Caco-2 (cell line): ENCODE data around the gene ITGB8. TPM values are rescaled to one million over a fixed set of nuclear protein-coding genes. Genes with fewer than 3 reads are reported as not detected.

Experiments
- BruUV-seq: library from RNA; stranded (reverse); fragments of 400-500 nt; replicated peaks from 2 replicates; lab custom pipeline; 2021; lab: Mats Ljungman, UMichigan
- CTCF ChIA-PET: fragments of 300-600 bp; sonication (Branson Sonifier 250); formaldehyde crosslinking; loops from one replicate; lab custom pipeline; 2022; ENCODE audit warnings: antibody characterized with exemption; lab: Charles Lee
- POLR2A ChIA-PET: fragments of 300-600 bp; sonication (Branson Sonifier 250); formaldehyde crosslinking; loops from one replicate; lab custom pipeline; 2022; ENCODE audit warnings: antibody characterized with exemption; lab: Charles Lee
- DNase-seq, 2 experiments: peaks; one replicate each; pipeline versions ENCODE4 v3.0.0 to v3.0.0-alpha.2; 2020 to 2022
- H3K27me3 ChIP-seq: replicated peaks from 2 replicates; pipeline ENCODE4 v1.6.0; 2011; ENCODE audit warnings: low read length; ENCODE audit not compliant: control insufficient read depth, insufficient read depth
- H3K36me3 ChIP-seq: 2 replicates; pipeline ENCODE4 v1.5.1; 2011; ENCODE audit warnings: low read length; ENCODE audit not compliant: control insufficient read depth, insufficient read depth
- H3K4me1 ChIP-seq: fragments of 250-450 bp; sonication (Bioruptor Pico); 2 replicates; pipeline ENCODE4 v1.5.1; 2020; ENCODE audit warnings: mild to moderate bottlenecking
- H3K4me3 ChIP-seq: 2 replicates; pipeline ENCODE4 v1.5.1; 2011; ENCODE audit warnings: low read depth, mild to moderate bottlenecking, control low read depth, low read length
- H3K9me3 ChIP-seq: fragments of 250-450 bp; sonication (Bioruptor Pico); 2 replicates; pipeline ENCODE4 v1.5.1; 2020; ENCODE audit warnings: mild to moderate bottlenecking, moderate library complexity
- H3K27ac Mint-ChIP-seq: one replicate; pipeline ENCODE4 v1.8.0; 2022; ENCODE audit warnings: mixed read lengths; ENCODE audit not compliant: unreplicated experiment
- H3K27me3 Mint-ChIP-seq: one replicate; pipeline ENCODE4 v1.8.0; 2022; ENCODE audit warnings: mixed read lengths; ENCODE audit not compliant: insufficient read depth, unreplicated experiment
- H3K36me3 Mint-ChIP-seq: one replicate; pipeline ENCODE4 v1.8.0; 2022; ENCODE audit warnings: mild to moderate bottlenecking, mixed read lengths; ENCODE audit not compliant: insufficient read depth, unreplicated experiment
- H3K4me1 Mint-ChIP-seq: one replicate; pipeline ENCODE4 v1.8.0; 2022; ENCODE audit warnings: low read depth, mixed read lengths; ENCODE audit not compliant: unreplicated experiment
- H3K4me3 Mint-ChIP-seq: one replicate; pipeline ENCODE4 v1.8.0; 2022; ENCODE audit warnings: mild to moderate bottlenecking, moderate library complexity, mixed read lengths; ENCODE audit not compliant: unreplicated experiment
- H3K9me3 Mint-ChIP-seq: one replicate; pipeline ENCODE4 v1.8.0; 2022; ENCODE audit warnings: mixed read lengths; ENCODE audit not compliant: unreplicated experiment
- intact Hi-C: fragments of 100-400 bp; cut with micrococcal nuclease; formaldehyde crosslinking; loops from one replicate; pipeline ENCODE4 v1.10.0; 2022; ENCODE audit not compliant: unreplicated experiment
- total RNA-seq: library from RNA; stranded (reverse); gene quantifications from 2 replicates; pipeline ENCODE4 v1.2.3, GENCODE V29; 2022
- TF ChIP-seq, protein P1 (sequence below), 2 experiments: fragments of 200-600 bp in 1 of 2; IDR thresholded peaks; 1 replicate in 1 of 2; 2 replicates in 1 of 2; pipeline versions ENCODE4 v1.5.1 to v1.8.0; 2011 to 2022; ENCODE audit warnings: antibody characterized with exemption in 1 of 2, control low read depth in 1 of 2, inconsistent platforms in 1 of 2, low read depth in 1 of 2, low read length in 1 of 2, mild to moderate bottlenecking in 1 of 2, moderate library complexity in 1 of 2; ENCODE audit not compliant: insufficient read depth in 1 of 2, severe bottlenecking in 1 of 2, unreplicated experiment in 1 of 2

Gene ITGB8
- total RNA-seq, 1 experiment from 2014 or later: 3.2 TPM

DNA sequence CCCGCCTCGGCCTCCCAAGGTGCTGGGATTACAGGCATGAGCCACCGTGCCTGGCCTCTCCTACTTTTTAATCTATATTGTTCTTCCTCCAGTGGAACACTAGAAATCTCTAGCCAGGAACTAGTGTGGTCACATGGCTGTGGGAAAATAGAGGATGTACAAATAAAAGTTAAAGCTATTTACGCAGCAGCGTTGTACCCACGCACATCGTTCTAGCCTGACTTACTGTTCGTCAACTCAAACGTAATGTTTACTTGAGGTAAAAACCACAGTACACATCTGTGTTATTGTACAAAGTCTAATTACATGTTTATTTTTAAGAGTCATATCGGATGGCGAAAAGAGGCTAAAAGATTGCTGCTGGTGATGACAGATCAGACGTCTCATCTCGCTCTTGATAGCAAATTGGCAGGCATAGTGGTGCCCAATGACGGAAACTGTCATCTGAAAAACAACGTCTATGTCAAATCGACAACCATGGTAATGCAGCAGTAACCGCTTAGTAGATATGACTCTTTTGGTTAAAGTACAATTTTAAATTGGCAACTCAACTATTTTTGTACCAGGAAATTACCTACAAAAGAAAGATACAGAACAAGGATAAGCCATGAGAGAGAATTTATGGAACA is 50.8 kb downstream of the ITGB8 start:
- intact Hi-C loops: no loop called here
- H3K4me1 ChIP-seq: no peaks in the 10 kb centered on the region
- H3K4me3 ChIP-seq: no peak overlapping the region
- no peaks in the 10 kb centered on the region for H3K4me1 Mint-ChIP-seq
- H3K9me3 Mint-ChIP-seq: no peaks in the 10 kb centered on the region
- no peaks in the 10 kb centered on the region for H3K9me3 ChIP-seq
- H3K27me3 ChIP-seq: no peaks in the 10 kb centered on the region
- peaks cover 7% of the 10 kb centered on the region for H3K36me3 Mint-ChIP-seq
- TF ChIP-seq, protein P1, sequence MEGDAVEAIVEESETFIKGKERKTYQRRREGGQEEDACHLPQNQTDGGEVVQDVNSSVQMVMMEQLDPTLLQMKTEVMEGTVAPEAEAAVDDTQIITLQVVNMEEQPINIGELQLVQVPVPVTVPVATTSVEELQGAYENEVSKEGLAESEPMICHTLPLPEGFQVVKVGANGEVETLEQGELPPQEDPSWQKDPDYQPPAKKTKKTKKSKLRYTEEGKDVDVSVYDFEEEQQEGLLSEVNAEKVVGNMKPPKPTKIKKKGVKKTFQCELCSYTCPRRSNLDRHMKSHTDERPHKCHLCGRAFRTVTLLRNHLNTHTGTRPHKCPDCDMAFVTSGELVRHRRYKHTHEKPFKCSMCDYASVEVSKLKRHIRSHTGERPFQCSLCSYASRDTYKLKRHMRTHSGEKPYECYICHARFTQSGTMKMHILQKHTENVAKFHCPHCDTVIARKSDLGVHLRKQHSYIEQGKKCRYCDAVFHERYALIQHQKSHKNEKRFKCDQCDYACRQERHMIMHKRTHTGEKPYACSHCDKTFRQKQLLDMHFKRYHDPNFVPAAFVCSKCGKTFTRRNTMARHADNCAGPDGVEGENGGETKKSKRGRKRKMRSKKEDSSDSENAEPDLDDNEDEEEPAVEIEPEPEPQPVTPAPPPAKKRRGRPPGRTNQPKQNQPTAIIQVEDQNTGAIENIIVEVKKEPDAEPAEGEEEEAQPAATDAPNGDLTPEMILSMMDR (IDR thresholded peaks at IDR 0.05; ENCODE audit: insufficient read depth in 1 of 2, low read depth in 1 of 2, low read length in 1 of 2, severe bottlenecking in 1 of 2, unreplicated experiment in 1 of 2): no peak
- ChIA-PET POLR2A (no interaction called here), CTCF (no interaction called here)
- no TSS peak for BruUV-seq
- no peak for DNase-seq
- H3K27me3 Mint-ChIP-seq: no peaks in the 10 kb centered on the region
- H3K27ac Mint-ChIP-seq: no peak overlapping the region
- no peaks in the 10 kb centered on the region for H3K36me3 ChIP-seq
- no peak overlapping the region for H3K4me3 Mint-ChIP-seq

DNA sequence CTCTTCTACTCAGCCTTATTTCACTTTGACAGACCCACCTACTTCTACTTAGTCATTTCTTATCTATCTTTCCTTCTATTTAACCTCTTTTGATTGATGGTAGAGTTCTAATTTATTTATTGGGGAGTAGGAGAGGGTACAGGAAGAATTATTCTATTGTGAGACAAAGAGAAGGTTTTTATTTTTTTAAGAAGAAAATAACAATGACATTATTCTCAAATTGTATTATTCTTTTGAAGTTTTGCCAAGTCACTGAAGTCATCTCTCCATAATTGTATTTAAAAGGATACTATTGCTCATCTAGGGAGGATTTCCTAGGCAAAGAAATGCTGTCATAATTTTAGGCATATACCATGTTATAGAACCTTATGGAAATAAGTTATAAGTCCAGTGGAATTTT is 52.7 kb downstream of the ITGB8 start:
- no peaks in the 10 kb centered on the region for H3K4me1 Mint-ChIP-seq
- no peak overlapping the region for H3K4me3 Mint-ChIP-seq
- Histone ChIP-seq H3K4me1 (no peaks in the 10 kb centered on the region), H3K9me3 (no peaks in the 10 kb centered on the region), H3K36me3 (no peaks in the 10 kb centered on the region), H3K4me3 (no peak overlapping the region), H3K27me3 (no peaks in the 10 kb centered on the region)
- TF ChIP-seq, protein P1 (IDR thresholded peaks at IDR 0.05; ENCODE audit: insufficient read depth in 1 of 2, low read depth in 1 of 2, low read length in 1 of 2, severe bottlenecking in 1 of 2, unreplicated experiment in 1 of 2): no peak
- ChIA-PET CTCF (no interaction called here), POLR2A (no interaction called here)
- H3K27me3 Mint-ChIP-seq: no peaks in the 10 kb centered on the region
- BruUV-seq: no TSS peak
- H3K27ac Mint-ChIP-seq: no peak overlapping the region
- intact Hi-C loops: no loop called here
- no peak for DNase-seq
- H3K36me3 Mint-ChIP-seq: peaks cover 7% of the 10 kb centered on the region
- H3K9me3 Mint-ChIP-seq: no peaks in the 10 kb centered on the region

DNA sequence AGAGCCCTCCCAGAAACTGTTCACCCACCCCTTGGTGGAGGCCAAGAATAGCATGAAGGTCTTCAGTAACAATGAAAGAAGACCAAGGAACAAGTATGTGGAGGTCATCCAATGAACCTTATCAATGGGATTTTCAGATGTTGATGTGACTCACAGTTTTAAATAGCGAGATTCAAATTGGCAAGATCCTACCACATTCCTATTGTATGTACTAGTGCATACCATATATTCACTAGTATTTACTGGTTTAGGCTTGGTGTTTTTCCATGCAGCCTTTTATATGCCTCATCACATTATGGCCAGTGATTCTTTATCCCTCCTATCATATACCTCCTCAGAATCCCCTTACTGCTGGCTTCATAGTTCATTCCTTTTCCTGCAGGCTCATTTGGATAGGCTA is 54.4 kb downstream of the ITGB8 start:
- H3K27me3 ChIP-seq: no peaks in the 10 kb centered on the region
- intact Hi-C loops: no loop called here
- CTCF ChIA-PET: no interaction called here

More for the DNA sequence above, 54.4 kb downstream of the ITGB8 start:
- H3K4me3 Mint-ChIP-seq: no peak overlapping the region
- H3K4me1 Mint-ChIP-seq: no peaks in the 10 kb centered on the region
- no TSS peak for BruUV-seq
- no peak overlapping the region for H3K4me3 ChIP-seq
- no peaks in the 10 kb centered on the region for H3K27me3 Mint-ChIP-seq
- H3K27ac Mint-ChIP-seq: no peak overlapping the region
- POLR2A ChIA-PET: no interaction called here
- peaks cover 7% of the 10 kb centered on the region for H3K36me3 Mint-ChIP-seq
- no peak for DNase-seq
- no peaks in the 10 kb centered on the region for H3K9me3 Mint-ChIP-seq
- no peaks in the 10 kb centered on the region for H3K36me3 ChIP-seq
- TF ChIP-seq, protein P1 (IDR thresholded peaks at IDR 0.05; ENCODE audit: insufficient read depth in 1 of 2, low read depth in 1 of 2, low read length in 1 of 2, severe bottlenecking in 1 of 2, unreplicated experiment in 1 of 2): no peak
- H3K9me3 ChIP-seq: no peaks in the 10 kb centered on the region
- no peaks in the 10 kb centered on the region for H3K4me1 ChIP-seq
